ENCODE results near the gene CABLES2. TPM values are rescaled to one million over a fixed set of nuclear protein-coding genes. Genes with fewer than 3 reads are reported as not detected.

CABLES2 gene
- polyA plus RNA-seq, 2 of the 4 experiments (the other 2 are of a cell fraction), result 3.9 to 7.7 TPM

- H3K4me1 ChIP-seq, result no peaks in the 10 kb centered on the region
- peak; percentile 23 for FAIRE-seq
- WGBS (ENCODE audit: missing lambda C conversion rate), result 55% methylated on average over 15 of the region's 24 CpGs
- CTCF ChIA-PET, result interaction anchor here (1.3 kb wide), 1 partner anchor 11 kb away, joined by 3 read pairs; no protein-coding TSS in a partner anchor
- no peak overlapping the region for H3K4me3 ChIP-seq
- H3K4me2 ChIP-seq, result no peak overlapping the region
- TF ChIP-seq GATA3 (IDR thresholded peaks at IDR 0.05; ENCODE audit: borderline replicate concordance) (no peak), JUN (IDR thresholded peaks at IDR 0.05) (no peak), ZC3H11A (IDR thresholded peaks at IDR 0.05) (no peak), FOSL2 (IDR thresholded peaks at IDR 0.05) (no peak), FOSL2 (CRISPR knock-in tag; IDR thresholded peaks at IDR 0.05) (no peak), RARB (CRISPR knock-in tag; IDR thresholded peaks at IDR 0.05) (no peak), RNF2 (IDR thresholded peaks at IDR 0.05; ENCODE audit: borderline replicate concordance, low read depth) (no peak), NPAS2 (CRISPR knock-in tag; IDR thresholded peaks at IDR 0.05; ENCODE audit: borderline replicate concordance) (no peak), CEBPB (IDR thresholded peaks at IDR 0.05) (no peak), EP300 (IDR thresholded peaks at IDR 0.05) (no peak), SMC3 (IDR thresholded peaks at IDR 0.05) (no peak), ZFP36 (IDR thresholded peaks at IDR 0.05; ENCODE audit: borderline replicate concordance, partially characterized antibody) (no peak), MAX (IDR thresholded peaks at IDR 0.05) (no peak)
- H3K27ac ChIP-seq, result no peak overlapping the region
- DNase-seq (ENCODE audit: low read depth in 1 of 2, low spot score in 1 of 2), result no peak
- no peak for ATAC-seq
- POLR2A ChIA-PET, result no interaction called here
- H3K9me3 ChIP-seq, result no peaks in the 10 kb centered on the region
Measured at GRCh38 chr20:62420846-62421715, 14.0 kb upstream of the CABLES2 start.

- ATAC-seq (no peak), DNase-seq (ENCODE audit: low read depth in 1 of 2, low spot score in 1 of 2) (no peak), FAIRE-seq (no peak)
- POLR2A ChIA-PET, result no interaction called here
- H3K27ac ChIP-seq, result no peak overlapping the region
- H3K4me1 ChIP-seq, result no peaks in the 10 kb centered on the region
- no peak overlapping the region for H3K4me3 ChIP-seq
- TF ChIP-seq HDAC2 (IDR thresholded peaks at IDR 0.05), result no peak
- TF ChIP-seq MAFK (IDR thresholded peaks at IDR 0.05; ENCODE audit: partially characterized antibody), result no peak
- no peak for TF ChIP-seq CBX2 (IDR thresholded peaks at IDR 0.05; ENCODE audit: borderline replicate concordance, low read depth)
- no peak for TF ChIP-seq KDM1A (IDR thresholded peaks at IDR 0.05; ENCODE audit: low read depth)
- no peak for TF ChIP-seq RFX5 (IDR thresholded peaks at IDR 0.05)
- TF ChIP-seq MYC (IDR thresholded peaks at IDR 0.05; ENCODE audit: borderline replicate concordance, low read length), result no peak
- TF ChIP-seq BCL3 (IDR thresholded peaks at IDR 0.05), result no peak
- TF ChIP-seq HEYL (CRISPR knock-in tag; IDR thresholded peaks at IDR 0.05), result no peak
- TF ChIP-seq TFCP2L1 (CRISPR knock-in tag; IDR thresholded peaks at IDR 0.05), result no peak
- no peak for TF ChIP-seq HES2 (IDR thresholded peaks at IDR 0.05)
- no peak for TF ChIP-seq RCOR1 (IDR thresholded peaks at IDR 0.05; ENCODE audit: low read depth, low read length)
- TF ChIP-seq POLR2A (IDR thresholded peaks at IDR 0.05; ENCODE audit: low read length), result no peak
- no peak for TF ChIP-seq GATA3 (IDR thresholded peaks at IDR 0.05; ENCODE audit: borderline replicate concordance)
- no peak for TF ChIP-seq RNF2 (IDR thresholded peaks at IDR 0.05; ENCODE audit: borderline replicate concordance, low read depth)
- no peaks in the 10 kb centered on the region for H3K9me3 ChIP-seq
- 80% methylated on average over 9 of the region's 9 CpGs for WGBS (ENCODE audit: missing lambda C conversion rate)
- CTCF ChIA-PET, result interaction anchor here (0.9 to 2.9 kb wide), 2 partner anchors 9 to 25 kb away, joined by 4 to 24 read pairs; no protein-coding TSS in a partner anchor
- no peak overlapping the region for H3K4me2 ChIP-seq
Measured at GRCh38 chr20:62419759-62420158, 12.7 kb upstream of the CABLES2 start.
